ENCODE results near the gene ANKRD11.
"Not testable (repeated sequence)": the region's sequence is repeated elsewhere in the genome, so short reads cannot be mapped to it uniquely, and the experiment has no call there.

The ANKRD11 gene

DNA sequence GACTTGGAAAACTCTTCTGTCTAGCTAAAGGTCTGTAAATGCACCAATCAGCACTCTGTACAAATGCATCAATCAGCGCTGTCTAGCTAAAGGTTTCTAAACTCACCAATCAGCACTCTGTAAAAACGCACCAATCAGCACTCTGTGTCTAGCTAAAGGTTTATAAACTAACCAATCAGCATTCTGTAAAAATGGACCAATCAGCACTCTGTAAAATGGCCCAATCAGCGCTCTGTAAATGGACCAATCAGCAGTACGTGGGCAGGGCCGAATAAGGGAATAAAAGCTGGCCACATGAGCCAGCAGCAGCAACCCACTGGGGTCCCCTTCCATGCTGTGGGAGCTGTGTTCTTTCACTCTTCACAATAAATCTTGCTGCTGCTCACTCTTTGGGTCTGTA, 55.3 kb downstream of the ANKRD11 start:
- not testable (repeated sequence) for H3K9ac ChIP-seq (ENCODE audit: low read depth, low read length); H3K9me3 ChIP-seq (replicated peaks; ENCODE audit: low read length); H3K36me3 ChIP-seq (ENCODE audit: insufficient read depth, low read length); H3K4me3 ChIP-seq (ENCODE audit: low read length); H3K4me2 ChIP-seq (ENCODE audit: low read length); H3K27me3 ChIP-seq (ENCODE audit: control insufficient read depth, insufficient read depth, low read length)
- H3K4me1 ChIP-seq (ENCODE audit: control insufficient read depth, insufficient read depth, low read length), result peaks cover 25% of the 10 kb centered on the region

DNA sequence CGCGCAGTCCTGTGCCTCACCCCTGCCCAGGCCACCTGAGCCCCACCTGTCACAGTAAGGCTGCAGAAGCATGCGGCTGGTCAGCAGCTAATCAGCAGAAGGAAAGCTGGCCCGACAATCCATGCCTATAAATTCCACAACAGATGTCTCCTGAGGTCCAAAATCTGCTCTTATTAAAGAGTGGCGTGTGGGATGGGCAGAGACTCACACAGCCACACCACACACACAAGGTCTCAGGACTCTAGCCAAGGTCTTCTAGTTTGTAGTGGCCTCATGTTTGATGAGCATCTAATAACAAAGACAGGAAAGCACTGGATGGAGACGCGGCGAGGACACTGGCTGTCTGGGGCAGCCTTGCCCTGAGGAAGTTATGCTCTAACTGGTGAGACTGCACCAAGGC, 55.9 kb downstream of the ANKRD11 start:
- Histone ChIP-seq H3K4me1 (ENCODE audit: control insufficient read depth, insufficient read depth, low read length) (peaks cover 21% of the 10 kb centered on the region), H3K9me3 (replicated peaks; ENCODE audit: low read length) (no peaks in the 10 kb centered on the region), H3K36me3 (ENCODE audit: insufficient read depth, low read length) (no peaks in the 10 kb centered on the region), H3K9ac (ENCODE audit: low read depth, low read length) (no peak overlapping the region), H3K4me2 (ENCODE audit: low read length) (no peak overlapping the region), H3K4me3 (ENCODE audit: low read length) (no peak overlapping the region), H3K27me3 (ENCODE audit: control insufficient read depth, insufficient read depth, low read length) (no peaks in the 10 kb centered on the region)

DNA sequence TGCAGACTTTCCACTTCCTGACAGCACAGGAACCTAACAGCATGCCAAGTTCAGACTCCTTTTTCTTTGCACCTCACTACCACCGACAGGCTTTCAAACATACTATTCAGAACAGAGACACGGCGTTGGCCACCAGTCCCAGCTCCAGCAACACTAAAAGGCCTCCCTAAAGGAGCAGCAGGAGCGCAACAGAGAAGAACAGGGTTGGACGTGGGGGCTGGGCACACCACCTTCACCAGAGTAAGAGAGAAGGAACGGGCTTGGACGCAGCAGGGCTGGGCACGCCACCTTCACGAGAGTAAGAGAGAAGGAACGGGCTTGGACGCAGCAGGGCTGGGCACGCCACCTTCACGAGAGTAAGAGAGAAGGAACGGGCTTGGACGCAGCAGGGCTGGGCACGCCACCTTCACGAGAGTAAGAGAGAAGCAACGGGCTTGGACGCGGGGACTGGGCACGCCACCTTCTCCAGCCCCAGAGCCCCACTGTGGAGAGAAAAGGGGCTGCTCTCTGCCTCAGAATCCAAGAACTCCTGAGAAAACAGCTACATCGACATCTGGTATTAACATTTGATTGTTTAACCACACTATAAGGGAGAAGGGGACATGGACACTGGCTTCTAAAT, 56.9 kb downstream of the ANKRD11 start:
- H3K9ac ChIP-seq (ENCODE audit: low read depth, low read length); H3K27me3 ChIP-seq (ENCODE audit: control insufficient read depth, insufficient read depth, low read length); H3K4me2 ChIP-seq (ENCODE audit: low read length); H3K36me3 ChIP-seq (ENCODE audit: insufficient read depth, low read length); H3K4me3 ChIP-seq (ENCODE audit: low read length); H3K9me3 ChIP-seq (replicated peaks; ENCODE audit: low read length): not testable (repeated sequence)
- H3K4me1 ChIP-seq (ENCODE audit: control insufficient read depth, insufficient read depth, low read length), result peaks cover 21% of the 10 kb centered on the region

DNA sequence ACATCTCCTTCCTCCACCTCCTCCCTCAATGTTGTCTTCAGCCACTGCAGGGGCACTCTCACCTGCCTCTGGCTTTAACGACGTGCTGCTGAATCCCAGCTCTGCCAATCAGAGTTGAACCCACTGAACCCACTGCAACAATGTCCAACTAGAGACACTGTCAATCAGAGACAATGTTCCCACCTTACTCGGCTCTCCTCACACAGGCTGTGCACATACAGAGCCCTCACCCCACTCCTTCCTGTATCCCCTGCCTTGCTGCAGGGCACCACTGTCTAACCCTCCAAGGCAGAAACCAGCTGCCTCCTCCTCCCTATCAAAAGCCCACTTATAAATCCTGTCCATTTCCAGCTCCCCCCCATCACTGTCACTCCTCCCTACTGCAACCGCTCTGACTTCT, 58.7 kb downstream of the ANKRD11 start:
- peak overlapping the region; percentile 40 for H3K4me2 ChIP-seq (ENCODE audit: low read length)
- H3K36me3 ChIP-seq (ENCODE audit: insufficient read depth, low read length), result no peaks in the 10 kb centered on the region
- H3K9me3 ChIP-seq (replicated peaks; ENCODE audit: low read length), result no peaks in the 10 kb centered on the region
- H3K4me3 ChIP-seq (ENCODE audit: low read length), result no peak overlapping the region
- H3K9ac ChIP-seq (ENCODE audit: low read depth, low read length), result no peak overlapping the region
- no peaks in the 10 kb centered on the region for H3K27me3 ChIP-seq (ENCODE audit: control insufficient read depth, insufficient read depth, low read length)
- peaks cover 29% of the 10 kb centered on the region for H3K4me1 ChIP-seq (ENCODE audit: control insufficient read depth, insufficient read depth, low read length)

DNA sequence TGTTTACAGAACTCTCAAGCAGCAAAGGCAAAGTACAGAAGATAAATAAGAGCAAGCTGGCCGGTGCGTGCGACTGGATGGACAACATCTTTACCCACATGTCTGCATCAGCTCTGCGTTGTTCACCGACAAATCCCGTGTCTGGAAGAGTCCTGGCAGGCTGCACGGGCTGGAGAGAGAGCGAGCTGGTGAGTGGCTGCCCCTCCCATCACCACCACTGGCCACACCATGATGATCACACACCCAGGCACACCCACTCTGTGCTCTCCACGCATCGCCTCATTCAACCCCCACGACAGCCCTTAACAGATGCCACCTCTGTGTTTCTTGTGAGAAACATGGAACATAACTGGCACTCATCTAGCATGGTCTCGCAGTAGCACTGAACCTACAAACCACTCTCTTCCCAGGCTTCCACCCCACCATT, 59.2 kb downstream of the ANKRD11 start:
- peak overlapping the region; percentile 2 for H3K9ac ChIP-seq (ENCODE audit: low read depth, low read length)

DNA sequence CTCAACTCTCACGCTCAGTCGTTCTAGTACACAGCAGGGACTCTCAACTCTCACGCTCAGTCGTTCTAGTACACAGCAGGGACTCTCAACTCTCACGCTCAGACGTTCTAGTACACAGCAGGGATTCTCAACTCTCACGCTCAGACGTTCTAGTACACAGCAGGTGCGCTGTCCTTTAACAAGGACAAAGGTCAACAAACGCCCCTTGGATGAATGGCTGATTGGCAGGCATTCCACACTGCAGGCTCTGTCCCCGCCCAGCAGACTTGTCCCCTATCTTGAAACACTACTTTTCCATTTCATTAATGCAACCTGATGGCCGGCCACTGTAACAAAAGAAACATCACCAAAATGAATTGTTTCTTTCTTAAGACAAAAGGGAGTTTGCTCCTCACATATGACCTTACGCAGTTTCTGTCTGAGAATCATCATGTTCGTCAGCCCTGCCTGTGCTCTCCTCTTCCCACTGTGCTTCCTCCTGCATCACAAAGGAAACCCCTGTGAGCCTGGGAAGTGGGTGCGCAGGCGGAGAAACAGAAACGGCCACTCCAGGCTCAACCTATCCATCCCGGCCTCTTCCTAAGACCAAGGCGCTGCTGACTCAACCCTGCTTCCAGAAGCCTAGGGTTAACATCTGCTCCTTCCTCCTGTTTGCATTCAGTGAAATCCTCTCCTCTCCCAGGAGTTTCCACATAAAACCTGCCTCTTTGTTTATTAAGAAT, 59.8 kb downstream of the ANKRD11 start:
- peaks cover 32% of the 10 kb centered on the region for H3K4me1 ChIP-seq (ENCODE audit: control insufficient read depth, insufficient read depth, low read length)
- H3K36me3 ChIP-seq (ENCODE audit: insufficient read depth, low read length), result no peaks in the 10 kb centered on the region
- peak overlapping the region; percentile 2 for H3K9ac ChIP-seq (ENCODE audit: low read depth, low read length)
- H3K27me3 ChIP-seq (ENCODE audit: control insufficient read depth, insufficient read depth, low read length), result no peaks in the 10 kb centered on the region
- H3K4me3 ChIP-seq (ENCODE audit: low read length), result no peak overlapping the region
- H3K4me2 ChIP-seq (ENCODE audit: low read length), result peak overlapping the region; percentile 40
- no peaks in the 10 kb centered on the region for H3K9me3 ChIP-seq (replicated peaks; ENCODE audit: low read length)

More for the DNA sequence above, 59.2 kb downstream of the ANKRD11 start:
- no peaks in the 10 kb centered on the region for H3K9me3 ChIP-seq (replicated peaks; ENCODE audit: low read length)
- H3K4me3 ChIP-seq (ENCODE audit: low read length), result no peak overlapping the region
- H3K36me3 ChIP-seq (ENCODE audit: insufficient read depth, low read length), result no peaks in the 10 kb centered on the region
- no peaks in the 10 kb centered on the region for H3K27me3 ChIP-seq (ENCODE audit: control insufficient read depth, insufficient read depth, low read length)
- H3K4me2 ChIP-seq (ENCODE audit: low read length), result peak overlapping the region; percentile 40
- peaks cover 31% of the 10 kb centered on the region for H3K4me1 ChIP-seq (ENCODE audit: control insufficient read depth, insufficient read depth, low read length)

DNA sequence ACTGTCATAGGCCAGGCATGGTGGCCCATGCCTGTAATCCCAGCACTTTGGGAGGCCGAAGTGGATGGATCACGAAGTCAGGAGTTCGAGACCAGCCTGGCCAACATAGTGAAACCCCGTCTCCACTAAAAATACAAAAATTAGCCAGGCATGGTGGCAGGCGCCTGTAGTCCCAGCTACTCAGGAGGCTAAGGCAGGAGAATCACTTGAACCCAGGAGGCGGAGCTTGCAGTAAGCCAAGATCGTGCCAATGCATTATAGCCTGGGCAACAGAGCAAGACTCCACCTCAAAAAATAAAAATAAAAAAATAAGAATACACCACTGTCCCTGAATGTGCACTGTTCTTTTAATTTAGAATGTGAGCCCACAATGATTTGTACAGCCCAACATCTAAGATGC, 61.8 kb downstream of the ANKRD11 start:
- peaks cover 41% of the 10 kb centered on the region for H3K4me1 ChIP-seq (ENCODE audit: control insufficient read depth, insufficient read depth, low read length)
- not testable (repeated sequence) for H3K4me3 ChIP-seq (ENCODE audit: low read length); H3K27me3 ChIP-seq (ENCODE audit: control insufficient read depth, insufficient read depth, low read length); H3K4me2 ChIP-seq (ENCODE audit: low read length); H3K9me3 ChIP-seq (replicated peaks; ENCODE audit: low read length); H3K36me3 ChIP-seq (ENCODE audit: insufficient read depth, low read length); H3K9ac ChIP-seq (ENCODE audit: low read depth, low read length)

DNA sequence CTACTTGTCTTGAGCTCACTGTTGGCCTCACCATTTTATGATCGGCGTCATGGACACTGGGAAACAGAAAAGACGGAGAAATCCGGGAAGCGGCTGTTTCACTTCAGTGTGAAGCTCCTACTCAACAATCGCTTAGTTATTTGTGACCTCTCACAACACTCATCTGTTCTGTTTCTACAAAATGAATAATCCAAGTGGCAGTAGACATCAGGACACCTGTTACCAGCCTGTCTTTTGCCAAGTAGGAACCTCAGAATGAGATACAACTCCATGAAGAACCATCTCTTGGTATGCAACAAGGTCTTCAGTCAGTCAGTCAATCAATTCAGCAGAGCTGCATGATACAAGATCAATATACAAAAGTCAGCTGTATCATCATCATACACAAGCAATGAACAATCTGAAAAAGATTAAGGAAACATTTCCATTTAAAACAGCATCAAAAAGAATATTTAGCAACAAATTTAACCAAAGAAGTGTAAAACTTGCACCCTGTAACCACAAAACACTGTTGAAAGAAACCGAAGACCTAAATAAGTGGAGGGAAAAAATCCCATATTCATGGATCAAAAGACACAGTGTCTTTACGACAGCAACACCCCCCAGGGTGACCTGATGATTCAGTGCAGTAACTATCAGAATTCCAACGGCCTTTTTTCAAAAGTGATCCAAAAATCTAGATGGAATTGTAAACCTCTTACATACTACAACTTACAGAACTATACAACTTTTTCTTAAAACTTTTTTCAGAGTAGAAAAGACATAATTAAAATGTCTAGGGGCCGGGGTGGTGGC, 63.4 kb downstream of the ANKRD11 start:
- H3K4me1 ChIP-seq (ENCODE audit: control insufficient read depth, insufficient read depth, low read length), result peaks cover 53% of the 10 kb centered on the region

DNA sequence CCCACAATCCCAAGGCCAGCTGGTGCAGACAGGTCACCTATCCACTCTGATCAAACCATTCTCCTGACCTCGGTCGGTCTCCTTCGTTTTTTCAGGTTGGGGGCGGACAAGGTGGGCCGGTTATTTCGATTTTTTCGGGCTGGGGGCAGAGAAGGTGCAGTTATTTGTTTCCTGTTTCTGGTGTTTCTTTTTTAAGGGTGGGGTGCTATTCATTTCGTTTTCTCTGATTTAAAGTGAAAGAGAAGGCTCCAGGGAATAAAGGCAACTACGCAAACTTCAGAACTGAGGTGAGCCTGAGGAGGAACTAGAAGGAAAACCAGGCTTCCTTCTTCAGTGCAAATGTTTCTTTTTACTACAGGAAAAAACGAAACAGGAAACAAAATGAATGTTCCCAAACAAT, 64.8 kb downstream of the ANKRD11 start:
- Histone ChIP-seq H3K4me3 (ENCODE audit: low read length) (no peak overlapping the region), H3K27me3 (ENCODE audit: control insufficient read depth, insufficient read depth, low read length) (no peaks in the 10 kb centered on the region), H3K9me3 (replicated peaks; ENCODE audit: low read length) (no peaks in the 10 kb centered on the region), H3K4me2 (ENCODE audit: low read length) (no peak overlapping the region), H3K36me3 (ENCODE audit: insufficient read depth, low read length) (peaks cover 5% of the 10 kb centered on the region), H3K9ac (ENCODE audit: low read depth, low read length) (no peak overlapping the region), H3K4me1 (ENCODE audit: control insufficient read depth, insufficient read depth, low read length) (peaks cover 44% of the 10 kb centered on the region)

More for the DNA sequence above, 63.4 kb downstream of the ANKRD11 start:
- H3K27me3 ChIP-seq (ENCODE audit: control insufficient read depth, insufficient read depth, low read length), result no peaks in the 10 kb centered on the region
- no peak overlapping the region for H3K4me3 ChIP-seq (ENCODE audit: low read length)
- H3K9ac ChIP-seq (ENCODE audit: low read depth, low read length), result no peak overlapping the region
- H3K4me2 ChIP-seq (ENCODE audit: low read length), result no peak overlapping the region
- H3K36me3 ChIP-seq (ENCODE audit: insufficient read depth, low read length), result peaks cover 5% of the 10 kb centered on the region
- no peaks in the 10 kb centered on the region for H3K9me3 ChIP-seq (replicated peaks; ENCODE audit: low read length)

DNA sequence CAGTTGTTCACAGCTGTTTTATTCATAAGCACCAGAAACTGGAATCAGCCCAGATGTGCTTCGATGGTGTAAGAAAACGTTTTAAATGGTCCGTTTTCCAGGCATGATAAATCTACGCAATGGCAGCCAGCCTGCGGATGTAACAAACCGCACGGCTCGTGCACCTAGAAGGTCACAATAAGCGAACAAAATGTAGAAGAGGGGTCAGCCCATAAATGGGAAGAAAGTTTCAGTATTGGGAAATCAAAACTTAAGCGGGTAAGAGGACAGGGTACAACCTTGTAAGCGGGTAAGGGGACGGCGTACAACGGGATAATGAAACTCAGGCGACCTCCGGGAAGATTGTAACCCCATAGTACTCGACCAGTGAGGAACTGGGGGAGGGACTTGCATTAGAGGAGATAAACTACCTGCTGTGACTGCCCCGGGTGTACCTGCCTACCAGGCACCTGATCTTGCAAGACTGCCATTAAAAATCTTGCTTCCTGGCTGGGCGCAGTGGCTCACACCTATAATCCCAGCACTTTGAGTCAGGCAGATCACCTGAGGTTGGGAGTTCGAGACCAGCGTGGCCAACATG, 66.6 kb downstream of the ANKRD11 start:
- H3K36me3 ChIP-seq (ENCODE audit: insufficient read depth, low read length), result peaks cover 5% of the 10 kb centered on the region
- no peak overlapping the region for H3K9ac ChIP-seq (ENCODE audit: low read depth, low read length)
- H3K4me2 ChIP-seq (ENCODE audit: low read length), result peak overlapping the region; percentile 71
- peaks cover 48% of the 10 kb centered on the region for H3K4me1 ChIP-seq (ENCODE audit: control insufficient read depth, insufficient read depth, low read length)
- no peak overlapping the region for H3K4me3 ChIP-seq (ENCODE audit: low read length)
- H3K9me3 ChIP-seq (replicated peaks; ENCODE audit: low read length), result no peaks in the 10 kb centered on the region
- no peaks in the 10 kb centered on the region for H3K27me3 ChIP-seq (ENCODE audit: control insufficient read depth, insufficient read depth, low read length)

DNA sequence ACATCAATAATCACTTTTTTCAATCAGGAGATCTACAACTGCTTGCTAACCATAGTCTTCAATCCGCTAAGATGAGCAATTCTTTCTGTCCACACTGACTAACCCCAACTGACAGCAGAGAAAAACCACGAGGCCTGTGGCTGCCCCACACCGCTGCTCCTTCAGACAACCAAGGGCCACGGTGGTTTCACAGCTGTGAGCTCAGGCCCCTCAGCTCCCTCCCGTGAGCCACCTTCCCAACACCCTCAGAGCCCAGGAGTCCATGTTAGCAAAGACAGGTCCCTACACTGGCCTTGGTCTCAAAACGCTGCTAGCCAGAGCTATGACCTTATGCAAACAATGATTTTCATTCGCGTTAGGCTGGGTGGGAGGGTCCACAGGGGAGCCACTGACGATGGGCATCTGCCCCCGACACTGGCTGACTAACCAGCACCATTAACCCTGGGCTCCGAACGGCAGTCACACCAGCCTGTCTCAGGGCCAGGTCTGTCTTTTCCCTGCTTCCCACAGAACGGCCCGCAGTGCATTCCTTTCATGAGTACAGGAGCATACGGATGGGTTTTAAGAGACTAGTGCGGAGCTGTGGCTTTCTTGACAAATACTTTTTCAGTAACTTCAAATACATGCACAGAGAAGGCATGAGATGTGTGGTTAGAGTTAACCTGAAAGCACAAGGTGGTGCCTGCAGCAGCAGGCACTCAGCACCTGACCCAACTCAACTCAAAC, 67.3 kb downstream of the ANKRD11 start:
- Histone ChIP-seq H3K4me3 (ENCODE audit: low read length) (peak overlapping the region; percentile 38), H3K36me3 (ENCODE audit: insufficient read depth, low read length) (peaks cover 5% of the 10 kb centered on the region), H3K4me2 (ENCODE audit: low read length) (peak overlapping the region; percentile 71), H3K9me3 (replicated peaks; ENCODE audit: low read length) (no peaks in the 10 kb centered on the region), H3K4me1 (ENCODE audit: control insufficient read depth, insufficient read depth, low read length) (peaks cover 48% of the 10 kb centered on the region), H3K27me3 (ENCODE audit: control insufficient read depth, insufficient read depth, low read length) (no peaks in the 10 kb centered on the region), H3K9ac (ENCODE audit: low read depth, low read length) (peak overlapping the region; percentile 41)

All from skeletal muscle satellite cell (primary cell).